Neutrophil (primary cell): Measurements from ENCODE around the gene S1PR1.

Experiments used
- H3K27ac ChIP-seq: fragments of 200-600 bp; sonication (generic); 2 replicates; pipeline ENCODE4 v1.5.1; 2016; ENCODE audit warnings: mild to moderate bottlenecking, moderate library complexity
- H3K27me3 ChIP-seq: fragments of 200-600 bp; sonication (generic); 2 replicates; pipeline ENCODE4 v1.6.0; 2016; ENCODE audit warnings: mild to moderate bottlenecking
- H3K36me3 ChIP-seq: fragments of 200-600 bp; sonication (generic); 2 replicates; pipeline ENCODE4 v1.5.1; 2017
- H3K4me1 ChIP-seq, 2 experiments: fragments of 200-600 bp in 1 of 2; sonication (generic) in 1 of 2; 1 replicate in 1 of 2; 2 replicates in 1 of 2; pipeline versions ENCODE4 v1.5.1 to v1.6.1; 2013 to 2016; ENCODE audit warnings: low read depth in 1 of 2, low read length in 1 of 2, mild to moderate bottlenecking in 1 of 2, moderate library complexity in 1 of 2; ENCODE audit not compliant: control insufficient read depth in 1 of 2, insufficient read depth in 1 of 2
- H3K4me3 ChIP-seq, 2 experiments: fragments of 200-600 bp in 1 of 2; sonication (generic) in 1 of 2; 1 replicate in 1 of 2; 2 replicates in 1 of 2; pipeline ENCODE4 v1.5.1; 2013 to 2016; ENCODE audit warnings: low read depth in 1 of 2, low read length in 1 of 2, mild to moderate bottlenecking in 1 of 2, moderate library complexity in 1 of 2
- H3K9me3 ChIP-seq: fragments of 200-600 bp; sonication (generic); 2 replicates; pipeline ENCODE4 v1.5.1; 2016
- TF ChIP-seq, protein P1 (sequence below): fragments of 200-600 bp; sonication (generic); IDR thresholded peaks from 2 replicates; pipeline ENCODE4 v1.5.1; 2016; ENCODE audit warnings: antibody characterized with exemption

Gene S1PR1

DNA sequence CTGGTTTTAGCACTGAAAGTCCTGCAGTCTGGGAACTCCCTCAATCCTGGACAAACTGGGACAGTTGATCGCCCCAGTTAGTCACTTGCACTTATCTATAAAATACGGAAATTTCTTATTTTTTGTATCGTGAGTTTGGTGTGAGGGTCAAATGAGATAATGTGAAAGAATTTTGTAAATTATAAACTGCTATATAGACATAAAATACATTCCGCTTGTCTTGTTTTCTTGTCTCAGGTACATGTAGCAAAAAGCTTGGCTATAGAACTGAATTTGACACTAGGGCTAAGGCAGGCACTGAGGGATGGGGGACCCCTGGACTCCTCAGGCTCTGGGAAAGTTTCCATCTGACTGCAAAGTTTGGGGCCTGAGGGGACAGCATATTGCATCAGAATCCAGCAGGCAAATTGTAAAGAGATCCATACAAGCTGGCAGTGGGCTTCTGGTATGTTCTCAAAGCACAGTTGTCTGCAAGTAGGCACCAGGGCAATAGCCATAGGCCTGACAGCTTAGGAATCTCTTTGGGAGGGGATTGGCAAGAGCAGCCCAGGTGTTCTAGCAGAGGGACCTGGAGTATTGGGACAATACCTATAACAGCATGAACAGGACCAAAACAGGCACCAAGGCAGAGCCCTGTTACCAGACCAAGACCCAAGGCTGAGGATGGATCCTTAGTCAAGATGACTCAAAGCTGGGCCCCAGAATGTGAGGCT lies 44.3 kb downstream of the S1PR1 start:
- Histone ChIP-seq H3K36me3 (no peaks in the 10 kb centered on the region), H3K27me3 (no peaks in the 10 kb centered on the region), H3K27ac (no peak overlapping the region), H3K9me3 (no peaks in the 10 kb centered on the region), H3K4me3 (no peak overlapping the region), H3K4me1 (no peaks in the 10 kb centered on the region)
- TF ChIP-seq, protein P1, sequence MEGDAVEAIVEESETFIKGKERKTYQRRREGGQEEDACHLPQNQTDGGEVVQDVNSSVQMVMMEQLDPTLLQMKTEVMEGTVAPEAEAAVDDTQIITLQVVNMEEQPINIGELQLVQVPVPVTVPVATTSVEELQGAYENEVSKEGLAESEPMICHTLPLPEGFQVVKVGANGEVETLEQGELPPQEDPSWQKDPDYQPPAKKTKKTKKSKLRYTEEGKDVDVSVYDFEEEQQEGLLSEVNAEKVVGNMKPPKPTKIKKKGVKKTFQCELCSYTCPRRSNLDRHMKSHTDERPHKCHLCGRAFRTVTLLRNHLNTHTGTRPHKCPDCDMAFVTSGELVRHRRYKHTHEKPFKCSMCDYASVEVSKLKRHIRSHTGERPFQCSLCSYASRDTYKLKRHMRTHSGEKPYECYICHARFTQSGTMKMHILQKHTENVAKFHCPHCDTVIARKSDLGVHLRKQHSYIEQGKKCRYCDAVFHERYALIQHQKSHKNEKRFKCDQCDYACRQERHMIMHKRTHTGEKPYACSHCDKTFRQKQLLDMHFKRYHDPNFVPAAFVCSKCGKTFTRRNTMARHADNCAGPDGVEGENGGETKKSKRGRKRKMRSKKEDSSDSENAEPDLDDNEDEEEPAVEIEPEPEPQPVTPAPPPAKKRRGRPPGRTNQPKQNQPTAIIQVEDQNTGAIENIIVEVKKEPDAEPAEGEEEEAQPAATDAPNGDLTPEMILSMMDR, result no peak

DNA sequence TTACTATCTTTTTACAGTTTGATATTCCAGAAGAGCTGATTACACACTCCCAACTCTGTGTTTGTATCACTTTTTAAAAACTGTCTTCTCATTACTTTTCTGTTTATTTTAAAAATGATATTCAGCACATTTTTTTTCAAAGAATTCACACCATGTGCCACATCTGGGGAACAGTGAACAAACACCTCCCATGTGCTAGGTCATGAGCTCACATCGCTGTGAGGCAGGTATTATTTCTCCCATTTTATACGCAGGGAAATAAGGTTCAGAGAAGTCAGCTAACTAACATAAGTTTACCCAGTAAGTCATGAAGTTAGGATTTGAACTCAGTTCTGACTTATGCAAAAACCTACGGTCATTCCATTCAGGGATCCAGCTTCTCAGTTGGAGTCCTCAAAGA lies 44.9 kb downstream of the S1PR1 start:
- Histone ChIP-seq H3K4me3 (no peak overlapping the region), H3K36me3 (no peaks in the 10 kb centered on the region), H3K4me1 (no peaks in the 10 kb centered on the region), H3K27me3 (no peaks in the 10 kb centered on the region), H3K9me3 (no peaks in the 10 kb centered on the region), H3K27ac (no peak overlapping the region)
- TF ChIP-seq, protein P1, result no peak

DNA sequence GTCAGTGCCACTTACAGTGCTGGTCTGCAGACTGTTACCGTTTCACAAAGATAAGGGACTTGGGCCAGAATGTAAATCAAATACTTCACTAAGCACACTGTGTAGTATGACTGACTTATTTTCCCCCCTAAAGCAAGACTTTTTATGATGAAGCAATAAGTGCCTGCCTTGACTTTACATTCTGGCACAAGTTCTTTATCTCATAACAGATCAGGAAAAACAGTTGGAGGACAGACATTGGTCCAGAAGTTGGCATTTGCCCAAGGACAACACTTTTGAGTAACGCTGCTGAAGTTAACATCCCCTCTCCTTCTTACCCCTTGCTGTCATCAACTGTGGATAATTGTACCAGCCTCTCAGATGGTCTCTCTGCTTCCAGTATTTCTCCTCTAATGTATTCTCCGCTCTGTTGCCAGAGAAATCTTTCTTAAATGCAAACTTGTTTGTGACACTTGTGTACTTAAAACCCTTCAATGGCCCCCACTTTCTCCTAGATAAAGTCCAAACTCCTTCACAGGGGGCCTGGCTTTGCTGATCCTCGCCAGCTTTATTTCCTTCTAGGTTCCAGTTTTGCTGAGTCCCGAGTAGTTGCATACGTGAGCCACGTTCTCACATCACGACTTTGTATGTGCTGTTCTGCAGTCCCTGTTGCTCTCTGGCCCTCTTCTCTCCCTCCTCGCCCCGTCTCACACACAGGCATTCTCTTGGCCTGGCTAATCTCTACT lies 45.7 kb downstream of the S1PR1 start:
- Histone ChIP-seq H3K9me3 (no peaks in the 10 kb centered on the region), H3K4me3 (no peak overlapping the region), H3K27me3 (no peaks in the 10 kb centered on the region), H3K36me3 (no peaks in the 10 kb centered on the region), H3K27ac (no peak overlapping the region), H3K4me1 (no peaks in the 10 kb centered on the region)
- TF ChIP-seq, protein P1, result no peak

DNA sequence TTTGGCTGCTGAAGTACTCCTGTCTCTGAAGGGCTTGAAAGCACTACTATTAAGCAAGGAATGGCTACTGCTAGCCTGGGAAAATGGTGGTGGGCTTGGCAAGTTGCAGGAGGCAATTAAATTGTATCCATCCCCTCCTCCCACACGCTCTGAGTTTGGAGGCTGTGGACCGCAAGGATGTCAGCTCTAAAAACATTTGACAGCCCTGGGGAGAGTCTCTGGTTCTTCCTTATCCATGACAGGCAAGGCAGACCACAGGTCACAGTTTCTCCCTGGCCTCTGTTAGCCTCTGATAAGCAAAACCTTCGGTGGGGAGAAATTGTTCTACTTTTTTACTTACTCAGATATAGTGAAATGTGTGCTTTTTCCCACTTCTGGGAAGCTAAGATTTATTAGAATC lies 46.6 kb downstream of the S1PR1 start:
- Histone ChIP-seq H3K27ac (no peak overlapping the region), H3K27me3 (no peaks in the 10 kb centered on the region), H3K4me3 (no peak overlapping the region), H3K36me3 (no peaks in the 10 kb centered on the region), H3K4me1 (no peaks in the 10 kb centered on the region), H3K9me3 (no peaks in the 10 kb centered on the region)
- TF ChIP-seq, protein P1, result no peak

DNA sequence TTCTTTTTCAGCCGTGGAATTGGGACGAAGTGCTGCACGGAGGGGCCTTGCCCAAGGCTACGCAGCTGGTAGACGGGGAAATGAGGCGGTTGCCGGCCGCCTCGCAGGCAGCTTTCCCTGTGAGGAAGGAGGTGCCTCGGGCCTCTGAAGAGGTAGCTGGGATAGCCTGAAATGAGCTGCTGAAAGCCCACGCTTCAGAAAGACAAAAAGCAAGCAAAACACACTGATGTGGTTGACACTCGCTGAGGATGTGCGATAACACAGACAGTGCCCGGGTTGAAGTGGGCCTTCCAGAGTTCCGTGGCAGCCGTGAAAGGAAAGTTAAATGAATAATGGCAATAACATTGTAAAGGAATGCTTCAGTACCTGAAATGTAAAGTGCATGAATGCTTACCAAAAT lies 47.2 kb downstream of the S1PR1 start:
- H3K4me1 ChIP-seq, result no peaks in the 10 kb centered on the region
- H3K27ac ChIP-seq, result no peak overlapping the region
- TF ChIP-seq, protein P1, result no peak
- H3K27me3 ChIP-seq, result no peaks in the 10 kb centered on the region
- H3K9me3 ChIP-seq, result no peaks in the 10 kb centered on the region
- no peak overlapping the region for H3K4me3 ChIP-seq
- no peaks in the 10 kb centered on the region for H3K36me3 ChIP-seq
